CD4-positive, alpha-beta T cell treated with Interleukin-4 for 1 hour (primary cell): ENCODE data around the gene FKBP6.
"Not testable (repeated sequence)": the region's sequence is repeated elsewhere in the genome, so short reads cannot be mapped to it uniquely, and the experiment has no call there.

ENCODE experiments used
- DNase-seq, 2 donors: peaks; one replicate each; pipeline ENCODE4 v3.0.0-alpha.2; 2020 to 2022

FKBP6 gene, protein sequence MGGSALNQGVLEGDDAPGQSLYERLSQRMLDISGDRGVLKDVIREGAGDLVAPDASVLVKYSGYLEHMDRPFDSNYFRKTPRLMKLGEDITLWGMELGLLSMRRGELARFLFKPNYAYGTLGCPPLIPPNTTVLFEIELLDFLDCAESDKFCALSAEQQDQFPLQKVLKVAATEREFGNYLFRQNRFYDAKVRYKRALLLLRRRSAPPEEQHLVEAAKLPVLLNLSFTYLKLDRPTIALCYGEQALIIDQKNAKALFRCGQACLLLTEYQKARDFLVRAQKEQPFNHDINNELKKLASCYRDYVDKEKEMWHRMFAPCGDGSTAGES

GRCh38 chr7:73327922-73328321 lies at the start of gene FKBP6, which contains the start of gene TRIM50:
TSS of gene FKBP6 (plus strand) at chr7:73328161. CDS start at chr7:73328429, 268 bp downstream.
TSS of gene TRIM50 (minus strand) at chr7:73328082. CDS start at chr7:73324787, 3,295 bp downstream.
- DNase-seq = not testable (repeated sequence)

GRCh38 chr7:73297235-73297634 lies 30.7 kb upstream of the FKBP6 start:
- DNase-seq = not testable (repeated sequence)

- DNase-seq = not testable (repeated sequence)
Observed at GRCh38 chr7:73297706-73298105, 30.3 kb upstream of the FKBP6 start.

DNA sequence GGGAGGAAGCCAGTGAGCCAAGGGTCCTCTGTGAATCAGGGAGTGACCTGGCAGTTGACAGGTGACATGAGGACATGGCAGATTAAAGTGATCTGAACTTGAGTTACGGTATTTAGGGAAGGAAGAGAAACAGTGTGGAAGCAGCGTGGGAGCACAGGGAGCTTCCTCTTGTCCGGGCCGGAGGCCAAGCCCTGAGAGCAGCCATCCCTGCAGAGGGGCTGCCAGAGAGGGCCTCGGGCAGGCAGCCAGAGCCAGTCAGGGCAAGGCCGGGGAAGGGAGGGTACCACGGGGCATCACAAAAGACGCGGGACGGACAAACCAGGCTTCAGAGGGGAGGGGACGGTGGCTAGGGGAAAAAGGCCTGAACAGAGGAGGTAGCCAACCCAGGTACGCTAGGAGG lies 28.1 kb upstream of the FKBP6 start:
- DNase-seq = not testable (repeated sequence)

DNA sequence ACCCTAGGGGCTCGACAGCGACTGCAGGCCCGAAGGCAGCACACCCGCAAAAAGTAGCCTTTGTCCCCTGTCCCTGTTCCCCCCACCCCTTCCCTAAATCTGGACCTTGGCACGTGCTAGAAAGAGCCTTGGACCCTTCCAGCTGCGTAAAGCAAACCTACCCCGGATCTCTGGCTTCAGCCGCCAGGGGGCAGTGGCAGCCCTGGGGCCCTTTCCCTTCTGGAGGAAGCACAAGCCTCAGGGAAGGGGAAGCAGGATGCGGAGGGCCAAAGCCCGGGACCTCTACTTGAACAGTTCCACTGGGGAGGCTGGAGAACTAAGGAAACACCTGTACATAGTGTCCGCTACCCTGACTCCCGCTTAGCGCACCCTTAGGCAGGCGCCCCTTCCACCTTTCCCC lies 26.9 kb upstream of the FKBP6 start:
- DNase-seq = not testable (repeated sequence)

- DNase-seq = not testable (repeated sequence)
Observed at GRCh38 chr7:73302846-73303245, 25.1 kb upstream of the FKBP6 start.

DNA sequence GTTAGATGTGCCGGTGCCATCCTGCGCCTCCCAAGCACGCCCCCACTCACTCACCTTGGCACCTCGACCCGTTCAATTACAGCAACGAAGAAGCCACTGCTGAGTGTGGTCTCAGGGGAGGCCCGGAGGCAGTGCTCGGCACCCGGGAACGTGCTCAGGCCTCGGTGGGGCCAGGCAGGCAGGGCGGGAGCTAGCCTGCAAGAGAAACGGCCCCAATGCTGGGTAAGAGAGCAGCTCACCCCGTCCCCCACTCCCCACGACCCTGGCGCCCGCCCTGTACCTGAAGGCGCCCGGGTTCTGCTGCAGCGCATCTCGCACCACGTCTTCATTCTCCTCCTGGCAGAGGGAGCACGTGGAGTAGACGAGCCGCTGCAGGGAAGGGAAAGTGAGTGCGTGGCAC lies 24.4 kb upstream of the FKBP6 start:
- DNase-seq = no peak

GRCh38 chr7:73304071-73304470 lies 23.9 kb upstream of the FKBP6 start:
- DNase-seq = no peak

- DNase-seq = not testable (repeated sequence)
Observed at GRCh38 chr7:73304612-73305387, 23.2 kb upstream of the FKBP6 start.

DNA sequence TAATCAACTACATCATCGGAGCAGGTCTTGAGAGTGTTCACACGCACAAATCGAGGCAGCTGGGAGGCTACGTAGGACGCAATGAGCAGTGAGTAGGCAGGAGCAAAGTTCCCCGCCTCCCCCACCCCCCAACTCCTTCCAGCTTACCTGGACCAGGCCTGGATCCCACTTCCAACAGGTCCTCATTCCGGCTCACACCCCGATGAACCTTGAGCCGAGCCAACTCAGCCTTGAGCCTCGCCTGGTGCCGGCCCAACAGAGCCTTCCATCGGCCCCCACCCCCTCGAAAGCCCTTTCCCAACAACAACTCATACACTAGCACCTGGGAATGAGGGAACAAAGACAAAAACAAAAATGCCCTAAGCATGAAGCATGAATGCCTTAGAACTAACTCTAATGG lies 20.5 kb upstream of the FKBP6 start:
- DNase-seq = no peak

DNA sequence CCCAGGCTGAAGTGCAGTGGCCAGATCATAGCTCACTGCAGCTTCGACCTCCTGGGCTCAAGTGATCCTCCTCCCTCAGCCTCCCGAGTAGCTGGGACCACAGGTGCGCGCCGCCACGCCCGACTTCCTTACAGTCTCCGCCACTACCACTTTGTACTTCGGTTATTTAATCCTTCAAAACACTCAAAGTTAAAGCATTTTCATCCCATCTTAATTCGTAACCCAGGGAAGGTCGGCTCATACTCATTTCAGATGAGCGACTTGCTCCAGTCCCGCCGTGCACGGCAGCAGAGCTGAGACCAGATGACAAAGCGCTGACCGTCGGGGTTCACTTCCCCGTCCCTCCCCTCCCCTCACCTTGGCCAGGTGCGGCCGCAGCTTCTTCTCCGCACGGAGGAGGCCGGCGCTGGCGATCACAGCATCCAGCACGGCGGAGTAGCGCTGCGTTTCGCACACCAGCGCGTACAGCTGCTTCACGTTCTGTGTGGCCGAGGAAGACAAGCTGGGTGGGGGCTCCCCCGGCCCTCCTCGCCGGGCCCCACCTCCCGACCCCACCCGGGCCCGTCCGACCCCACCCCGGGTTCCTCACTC lies 19.8 kb upstream of the FKBP6 start:
- DNase-seq = no peak

- peak; percentile 89 to 90 for DNase-seq
Observed at GRCh38 chr7:73308665-73309214, 19.2 kb upstream of the FKBP6 start, which contains the start of gene NSUN5. TSS of gene NSUN5 (minus strand) at chr7:73308826. CDS start at chr7:73308790, 36 bp downstream.

DNA sequence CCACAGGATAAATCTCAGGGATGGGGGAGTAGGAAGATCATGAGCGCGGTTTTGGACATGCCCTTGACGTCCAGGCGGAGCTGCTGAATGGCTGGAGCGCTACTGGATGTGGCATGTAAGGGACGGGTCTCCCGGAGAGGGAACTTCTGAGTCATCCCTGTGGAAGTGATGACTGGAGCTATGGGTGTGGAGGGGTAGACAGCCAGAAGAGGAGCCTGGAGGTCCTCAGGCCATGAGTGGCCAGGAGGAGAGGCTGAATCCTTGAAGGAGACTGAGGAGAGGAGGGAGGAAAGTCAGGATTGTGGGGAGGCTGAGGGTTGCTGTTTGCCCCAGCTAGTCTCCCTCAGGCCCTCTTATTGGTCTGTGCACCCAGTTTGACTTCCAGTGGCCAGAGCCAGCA lies 16.5 kb upstream of the FKBP6 start:
- not testable (repeated sequence) for DNase-seq

DNA sequence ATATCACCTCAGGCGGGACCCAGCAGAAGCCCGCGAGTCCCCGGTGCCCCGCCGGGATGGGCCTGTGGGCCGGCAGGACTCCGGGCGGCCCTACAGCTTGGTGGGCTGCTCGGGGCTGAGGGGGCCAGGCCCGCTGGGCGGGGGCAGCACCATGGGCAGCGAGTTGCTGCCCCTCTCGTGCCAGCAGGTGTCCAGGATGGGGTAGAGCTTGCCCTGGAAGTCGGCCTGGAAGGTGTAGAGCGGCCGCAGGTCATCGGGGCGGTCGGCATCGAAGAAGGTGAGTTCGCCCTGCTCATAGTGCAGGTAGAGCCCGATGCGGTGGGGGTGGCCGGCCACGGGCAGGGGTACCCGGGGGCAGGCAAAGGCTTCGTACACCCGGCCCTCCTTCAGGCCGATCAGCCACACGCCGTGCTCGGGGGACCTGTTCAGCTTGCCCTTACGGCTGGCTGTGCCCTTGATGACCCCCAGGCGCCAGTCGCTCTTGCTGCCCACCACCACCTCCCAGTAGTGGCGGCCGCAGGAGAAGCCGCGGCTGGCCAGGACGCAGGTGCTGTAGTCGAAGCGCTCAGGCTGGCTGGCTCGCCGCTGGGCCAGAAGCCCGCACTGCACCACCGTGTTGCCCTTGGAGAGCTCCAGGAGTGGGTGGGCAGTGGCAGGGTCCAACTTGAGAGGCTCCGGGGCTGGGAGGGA lies 15.0 kb upstream of the FKBP6 start:
- DNase-seq = no peak

DNA sequence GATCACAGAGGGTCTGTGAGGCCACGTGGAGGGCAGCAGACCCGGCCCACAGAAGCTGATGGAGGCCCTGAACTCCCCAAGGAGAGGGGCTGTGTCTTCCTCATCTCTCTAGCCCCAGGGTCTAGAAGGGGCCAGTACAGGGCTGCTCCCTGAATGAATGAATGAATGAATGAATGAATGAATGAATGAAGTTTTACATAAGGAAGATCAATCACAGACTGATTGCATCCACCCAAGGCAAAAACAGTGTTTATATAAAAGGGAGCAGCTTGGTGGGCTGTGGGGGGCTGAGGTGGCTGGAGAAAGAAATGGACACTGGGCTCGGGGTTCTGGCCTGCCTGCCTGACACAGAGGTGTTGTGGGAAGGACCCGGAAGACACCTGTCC lies 14.4 kb upstream of the FKBP6 start:
- DNase-seq = no peak

- DNase-seq = no peak
Observed at GRCh38 chr7:73314271-73314670, 13.7 kb upstream of the FKBP6 start.

DNA sequence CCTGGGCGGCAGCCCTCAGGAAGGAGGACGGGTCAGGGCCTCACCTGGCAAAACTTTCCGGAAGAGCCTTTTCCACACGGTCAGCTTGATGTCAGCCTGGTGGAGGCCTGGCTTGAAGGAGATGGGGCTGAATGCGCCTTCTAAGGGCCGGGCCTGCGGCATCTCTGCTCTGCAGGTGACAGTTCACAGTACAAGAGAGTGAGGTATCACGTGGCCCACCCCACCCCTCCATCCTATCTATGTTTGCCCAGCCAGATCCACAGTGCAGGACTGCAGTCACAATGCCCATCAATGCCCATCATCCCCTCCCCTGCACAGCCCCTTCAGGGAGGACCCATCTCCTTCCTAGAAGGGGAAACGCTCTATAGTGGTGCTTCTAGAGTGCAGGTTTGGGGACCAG lies 11.4 kb upstream of the FKBP6 start:
- no peak for DNase-seq

- not testable (repeated sequence) for DNase-seq
Observed at GRCh38 chr7:73318656-73319204, 9.2 kb upstream of the FKBP6 start.

- not testable (repeated sequence) for DNase-seq
Observed at GRCh38 chr7:73319541-73319940, 8.4 kb upstream of the FKBP6 start.

DNA sequence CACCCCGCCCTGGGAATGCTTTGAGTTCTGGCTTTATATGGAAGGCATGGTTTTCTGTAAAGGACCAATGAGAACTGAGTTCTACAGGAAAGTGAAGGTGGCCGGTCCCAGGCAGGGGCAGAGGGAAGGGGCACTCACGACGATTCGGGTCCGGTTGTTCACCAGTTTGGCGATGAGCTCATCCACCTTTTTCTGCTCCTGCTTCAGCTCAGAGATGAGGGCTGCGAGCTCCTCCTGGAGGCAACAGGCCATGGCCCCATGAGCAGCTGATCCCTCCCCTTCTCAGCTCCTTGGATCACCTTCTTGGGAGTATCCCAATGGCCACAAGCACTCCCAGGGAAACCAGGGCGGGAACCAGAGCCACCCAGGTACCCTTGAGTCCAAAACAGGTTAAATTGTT lies 8.0 kb upstream of the FKBP6 start:
- DNase-seq = not testable (repeated sequence)

DNA sequence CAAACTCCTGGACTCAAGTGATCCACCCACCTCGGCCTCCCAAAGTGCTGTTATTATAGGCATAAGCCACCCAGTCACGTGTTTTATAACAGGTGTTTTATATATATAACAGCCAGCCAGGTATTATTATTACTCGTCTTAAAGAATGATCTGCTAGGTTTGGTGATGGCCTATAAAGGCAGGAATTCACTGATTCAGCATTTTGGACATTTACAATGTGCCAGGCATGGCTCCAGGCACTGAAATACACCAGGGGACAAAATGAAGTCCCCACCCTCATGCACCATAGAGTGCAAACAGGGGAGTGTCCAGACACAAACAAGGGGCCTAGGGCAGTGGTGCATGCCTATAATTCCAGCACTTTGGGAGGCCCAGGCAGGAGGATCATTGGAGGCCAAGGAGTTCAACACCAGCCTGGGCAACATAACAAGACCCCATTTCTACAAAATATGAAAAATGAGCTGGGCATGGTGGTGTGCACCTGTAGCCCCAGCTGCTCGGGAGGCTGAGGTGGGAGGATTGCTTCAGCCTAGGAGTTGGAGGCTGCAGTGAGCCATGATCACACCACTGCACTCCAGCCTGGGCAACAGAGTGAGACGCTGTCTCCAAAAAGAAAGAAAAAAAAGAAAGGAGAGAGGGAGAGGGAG lies 4.4 kb upstream of the FKBP6 start:
- DNase-seq = not testable (repeated sequence)
